GM19463 (cell line): ENCODE results near the gene CSMD2.

ENCODE experiments used
- ATAC-seq: cut with Tn5 transposase; IDR thresholded peaks from one replicate; pipeline ENCODE4 v1.9.1; 2021; ENCODE audit warnings: mild to moderate bottlenecking, moderate library complexity; ENCODE audit not compliant: unreplicated experiment

CSMD2 gene

DNA sequence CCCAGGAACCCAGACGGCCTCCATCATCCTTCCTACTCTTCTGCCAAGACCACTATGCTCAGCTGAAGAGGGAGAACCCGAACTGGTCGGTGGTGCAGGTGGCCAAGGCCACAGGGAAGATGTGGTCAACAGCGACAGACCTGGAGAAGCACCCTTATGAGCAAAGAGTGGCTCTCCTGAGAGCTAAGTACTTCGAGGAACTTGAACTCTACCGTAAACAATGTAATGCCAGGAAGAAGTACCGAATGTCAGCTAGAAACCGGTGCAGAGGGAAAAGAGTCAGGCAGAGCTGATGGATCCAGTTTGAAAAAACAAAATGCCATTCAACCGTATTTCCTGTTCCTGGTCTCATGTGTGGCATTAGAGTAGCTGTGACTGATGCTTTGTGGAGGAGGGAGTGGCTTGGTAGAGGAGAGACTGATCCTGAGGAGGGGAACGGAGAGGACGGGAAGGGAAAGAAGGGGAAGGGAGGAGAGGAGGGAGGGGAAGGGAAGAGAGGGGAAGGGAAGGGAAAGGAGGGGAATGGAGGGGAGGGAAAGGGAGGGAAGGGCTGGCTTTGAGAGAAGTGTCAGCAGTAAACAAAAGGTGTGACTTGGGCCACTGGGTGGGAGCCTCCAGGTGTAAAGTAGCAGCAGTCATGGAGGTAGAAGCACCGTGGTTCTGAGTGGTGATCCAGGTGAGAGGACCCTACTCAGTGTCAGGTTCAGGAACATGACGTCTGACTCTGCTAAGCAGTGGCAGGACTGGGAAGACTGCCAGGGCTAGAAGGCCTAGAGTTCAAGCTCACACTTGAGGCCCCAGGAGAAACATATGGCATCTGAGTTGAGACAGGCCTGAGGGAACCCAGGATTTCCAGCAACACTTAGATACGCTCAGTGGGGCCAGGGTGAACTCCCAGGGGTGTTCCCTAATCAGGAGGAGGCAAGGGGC is 300.3 kb downstream of the CSMD2 start:
- ATAC-seq: no peak

GRCh38 chr1:33863779-33864178 is 301.3 kb downstream of the CSMD2 start, which contains the start of gene HMGB4:
Gene HMGB4 (plus strand): TSS chr1:33864079. CDS start chr1:33864192, 113 bp downstream.
- ATAC-seq: no peak

- ATAC-seq: no peak
Measured at GRCh38 chr1:33860671-33861070, 304.4 kb downstream of the CSMD2 start.

- no peak for ATAC-seq
Measured at GRCh38 chr1:33854091-33854490, 310.9 kb downstream of the CSMD2 start.

GRCh38 chr1:33853431-33853830 is 311.6 kb downstream of the CSMD2 start:
- ATAC-seq: no peak

- no peak for ATAC-seq
Measured at GRCh38 chr1:33852711-33853110, 312.3 kb downstream of the CSMD2 start.

GRCh38 chr1:33850481-33850880 is 314.5 kb downstream of the CSMD2 start:
- ATAC-seq: no peak

DNA sequence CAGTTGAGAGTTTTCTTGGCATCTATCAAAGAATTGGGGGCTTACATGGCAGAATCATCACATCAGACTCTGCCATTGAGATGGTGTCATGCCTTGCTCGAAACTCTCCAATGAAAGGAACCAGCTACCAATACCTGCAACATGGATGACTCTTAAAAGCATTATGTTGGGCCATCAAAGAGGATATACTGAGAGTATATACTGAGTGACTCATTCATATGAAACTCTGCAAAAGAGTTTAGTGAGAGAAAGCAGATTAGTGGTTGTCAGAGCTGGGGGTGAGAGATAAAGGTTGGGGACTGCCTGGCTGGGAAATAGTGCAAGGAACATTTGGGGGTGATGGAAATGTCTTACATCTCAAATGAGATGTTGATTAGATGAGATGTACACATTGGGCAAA is 315.8 kb downstream of the CSMD2 start:
- ATAC-seq: no peak

DNA sequence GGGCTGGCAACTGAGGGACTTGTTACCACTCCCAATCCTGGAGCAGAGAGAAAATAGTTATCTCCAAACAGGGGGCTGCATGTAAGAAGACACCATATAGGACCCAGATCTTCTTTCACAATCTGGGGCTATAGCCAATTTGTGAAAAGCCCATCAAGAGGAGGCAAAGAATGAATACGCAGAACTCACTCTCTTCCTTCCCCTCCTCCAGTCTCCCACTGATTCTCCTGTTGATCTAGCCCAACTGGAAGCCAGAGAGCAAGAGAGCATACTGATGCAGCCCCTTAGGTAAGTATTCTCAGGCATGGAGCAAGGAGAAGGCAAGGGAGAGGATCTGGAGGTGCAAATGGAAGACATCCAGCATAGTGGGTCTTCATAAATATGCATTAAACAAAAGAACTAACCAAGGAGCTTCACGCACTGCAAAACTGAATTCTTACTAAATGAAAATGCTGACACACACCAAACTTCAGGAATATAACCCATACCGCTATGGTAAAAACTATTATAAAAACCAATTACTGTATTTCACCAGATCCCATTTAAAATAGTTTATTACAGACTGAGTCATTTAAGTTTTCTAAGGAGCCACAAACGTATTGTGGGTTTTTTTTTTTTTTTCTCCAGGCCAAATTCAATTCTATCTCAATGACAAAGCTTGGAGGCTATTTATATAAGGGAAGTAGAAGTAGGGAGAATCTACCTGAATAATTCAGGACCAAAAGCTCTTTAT is 316.7 kb downstream of the CSMD2 start:
- ATAC-seq: no peak

- no peak for ATAC-seq
Measured at GRCh38 chr1:33846861-33847260, 318.2 kb downstream of the CSMD2 start.

GRCh38 chr1:33844166-33844565 is 320.9 kb downstream of the CSMD2 start:
- no peak for ATAC-seq

- no peak for ATAC-seq
Measured at GRCh38 chr1:33842348-33842747, 322.7 kb downstream of the CSMD2 start.

GRCh38 chr1:33841494-33841893 is 323.5 kb downstream of the CSMD2 start:
- ATAC-seq: no peak

- ATAC-seq: no peak
Measured at GRCh38 chr1:33837635-33838034, 327.4 kb downstream of the CSMD2 start.

GRCh38 chr1:33836911-33837310 is 328.1 kb downstream of the CSMD2 start:
- no peak for ATAC-seq

- no peak for ATAC-seq
Measured at GRCh38 chr1:33828654-33829053, 336.4 kb downstream of the CSMD2 start.

GRCh38 chr1:33828059-33828458 is 337.0 kb downstream of the CSMD2 start:
- ATAC-seq: no peak

- ATAC-seq: no peak
Measured at GRCh38 chr1:33826711-33827110, 338.3 kb downstream of the CSMD2 start.

DNA sequence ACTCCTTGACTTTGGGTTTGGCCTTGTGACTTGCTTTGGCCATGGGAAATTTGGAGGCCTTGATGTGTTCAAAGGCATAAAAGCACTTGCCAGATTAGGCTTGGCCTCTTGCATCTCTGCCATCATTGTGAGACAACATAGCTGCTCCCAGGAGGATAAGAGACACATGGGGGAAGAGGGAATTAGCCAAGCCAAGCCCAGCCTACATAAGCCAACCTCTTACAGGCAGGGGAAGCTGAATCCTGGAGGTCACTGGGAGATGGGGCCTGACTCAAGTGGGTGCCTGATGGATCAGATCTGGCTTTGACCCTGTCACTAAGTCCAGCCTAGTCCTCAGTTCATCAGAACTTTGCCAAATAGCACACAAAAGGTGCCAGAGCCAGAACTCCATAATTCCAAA is 338.7 kb downstream of the CSMD2 start:
- no peak for ATAC-seq

DNA sequence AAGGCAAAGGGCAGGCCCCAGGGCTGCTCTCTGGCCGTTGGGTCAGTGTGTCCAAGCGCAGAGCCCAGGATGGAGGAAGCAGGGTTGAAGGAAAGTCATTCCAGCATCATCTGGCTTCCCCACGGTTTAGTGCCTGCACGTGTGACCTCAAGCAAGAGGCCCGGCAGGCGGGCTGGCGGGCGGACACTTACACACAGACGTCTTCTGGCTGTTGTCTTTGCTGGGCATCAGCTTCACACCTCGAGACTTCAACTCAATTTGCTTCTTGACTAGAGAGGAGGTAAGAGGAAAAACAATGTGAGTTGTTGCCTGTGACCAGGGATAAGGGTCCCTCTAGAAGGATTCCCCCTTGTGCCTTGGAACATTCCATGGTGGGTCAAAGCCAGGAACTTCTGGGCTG is 339.5 kb downstream of the CSMD2 start:
- ATAC-seq: no peak

GRCh38 chr1:33824971-33825370 is 340.1 kb downstream of the CSMD2 start:
- no peak for ATAC-seq

GRCh38 chr1:33824321-33824720 is 340.7 kb downstream of the CSMD2 start:
- ATAC-seq: no peak
